HG03045 (cell line): Measurements from ENCODE around the gene SPCS3.
"Not testable (repeated sequence)": the region's sequence is repeated elsewhere in the genome, so short reads cannot be mapped to it uniquely, and the experiment has no call there.

Experiments
- ATAC-seq: cut with Tn5 transposase; IDR thresholded peaks from one replicate; pipeline ENCODE4 v1.9.1; 2021; ENCODE audit warnings: mild to moderate bottlenecking, moderate library complexity; ENCODE audit not compliant: unreplicated experiment

Gene SPCS3

DNA sequence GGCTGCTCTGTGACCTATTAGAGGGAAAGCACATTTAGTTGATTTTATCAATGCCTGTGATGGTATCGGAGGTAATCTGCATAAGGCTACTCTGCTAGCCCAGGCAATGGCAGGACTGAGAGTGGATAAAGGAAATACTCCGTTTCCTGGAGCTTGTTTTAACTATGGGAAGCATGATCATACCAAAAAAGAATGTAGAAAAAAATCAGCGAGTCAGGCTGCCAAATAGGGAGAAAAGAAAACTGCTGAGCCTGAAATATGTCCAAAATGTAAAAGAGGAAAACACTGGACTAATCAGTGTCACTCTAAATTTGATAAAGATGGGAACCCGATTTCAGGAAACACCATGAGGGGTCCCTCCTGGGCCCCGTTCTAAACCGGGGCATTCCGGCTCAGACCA, 25.6 kb downstream of the SPCS3 start:
- ATAC-seq = not testable (repeated sequence)

DNA sequence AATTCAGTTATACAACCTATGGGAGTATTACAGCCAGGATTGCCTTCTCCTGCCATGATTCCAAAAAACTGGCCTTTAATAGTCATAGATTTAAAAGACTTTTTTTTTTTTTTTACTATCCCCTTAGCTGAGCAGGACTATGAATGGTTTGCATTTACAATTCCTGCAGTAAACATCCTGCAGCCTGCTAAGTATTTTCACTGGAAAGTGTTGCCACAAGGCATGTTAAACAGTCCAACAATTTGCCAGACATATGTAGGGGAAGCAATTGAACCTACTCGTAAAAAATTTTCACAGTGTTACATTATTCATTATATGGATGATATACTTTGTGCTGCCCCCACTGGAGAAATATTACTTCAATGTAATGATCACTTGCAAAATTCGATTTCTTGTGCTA, 27.1 kb downstream of the SPCS3 start:
- ATAC-seq = not testable (repeated sequence)

DNA sequence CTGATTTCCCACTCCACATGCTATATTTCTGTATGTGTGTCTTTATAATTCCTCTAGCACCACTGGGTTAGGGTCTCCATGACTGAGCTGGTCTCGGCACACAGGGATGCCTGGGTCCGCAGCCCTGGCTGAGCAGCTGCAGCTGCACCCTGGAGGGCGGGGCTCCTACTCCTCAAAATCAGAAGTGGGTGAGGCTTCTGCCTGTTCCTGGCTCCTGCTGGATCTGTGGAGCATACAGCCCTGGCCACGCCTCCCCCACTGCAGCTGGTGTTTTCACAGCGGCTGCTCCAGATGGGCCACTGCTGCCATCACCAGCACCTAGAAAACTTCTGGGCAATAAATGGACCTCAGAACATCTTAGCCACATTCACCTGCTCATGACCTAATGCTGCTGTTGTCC, 30.9 kb downstream of the SPCS3 start:
- ATAC-seq = no peak

DNA sequence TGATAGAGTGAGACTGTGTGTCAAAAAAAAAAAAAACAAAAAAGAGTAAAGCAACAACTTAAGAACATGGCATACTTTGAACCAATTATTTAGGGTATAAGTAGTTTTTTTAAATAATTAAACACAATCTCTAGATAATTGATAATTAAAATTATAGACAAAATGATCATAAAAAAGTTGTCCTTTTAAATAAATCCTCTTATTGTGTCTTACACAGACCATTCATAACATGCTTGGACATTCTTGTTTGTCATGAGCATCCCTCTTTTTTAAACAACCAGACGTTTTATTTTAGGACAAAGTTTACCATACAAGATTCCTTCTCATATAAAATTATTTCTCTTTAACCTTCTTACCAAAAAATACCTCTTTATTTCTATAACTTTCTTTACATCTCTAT, 35.1 kb downstream of the SPCS3 start:
- ATAC-seq = no peak

DNA sequence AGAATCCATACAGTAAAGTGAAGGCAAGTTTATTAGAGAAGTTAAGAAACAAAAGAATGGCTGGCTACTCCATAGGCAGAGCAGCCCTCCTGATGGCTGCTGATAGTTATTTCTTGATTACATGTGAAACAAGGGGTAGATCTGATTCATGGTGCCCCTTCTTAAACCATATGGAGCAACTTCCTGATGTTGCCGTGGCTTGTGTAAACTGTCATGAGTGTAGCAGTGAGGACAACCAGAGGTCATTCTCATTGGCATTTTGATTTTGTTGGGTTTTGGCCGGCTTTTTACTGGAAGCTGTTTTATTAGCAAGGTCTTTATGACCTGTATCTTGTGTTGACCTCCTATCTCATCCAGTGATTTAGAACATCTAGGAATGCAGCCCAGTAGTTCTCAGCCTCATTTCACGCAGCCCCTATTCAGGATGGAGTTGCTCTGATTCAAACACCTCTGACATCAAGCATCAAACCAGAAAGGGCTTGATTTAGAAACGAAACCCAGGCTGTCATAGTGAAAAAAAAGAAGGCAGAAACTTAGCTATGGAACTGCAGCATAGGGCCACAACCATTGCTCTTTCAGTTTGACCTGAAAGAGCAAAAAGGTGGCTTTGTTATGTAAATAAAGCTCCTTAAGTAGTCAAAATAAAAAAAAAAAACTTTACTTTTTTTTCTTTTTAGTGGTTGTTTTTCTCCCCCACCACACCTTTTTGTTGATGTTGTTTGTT, 37.8 kb downstream of the SPCS3 start:
- ATAC-seq = peak; percentile 99

DNA sequence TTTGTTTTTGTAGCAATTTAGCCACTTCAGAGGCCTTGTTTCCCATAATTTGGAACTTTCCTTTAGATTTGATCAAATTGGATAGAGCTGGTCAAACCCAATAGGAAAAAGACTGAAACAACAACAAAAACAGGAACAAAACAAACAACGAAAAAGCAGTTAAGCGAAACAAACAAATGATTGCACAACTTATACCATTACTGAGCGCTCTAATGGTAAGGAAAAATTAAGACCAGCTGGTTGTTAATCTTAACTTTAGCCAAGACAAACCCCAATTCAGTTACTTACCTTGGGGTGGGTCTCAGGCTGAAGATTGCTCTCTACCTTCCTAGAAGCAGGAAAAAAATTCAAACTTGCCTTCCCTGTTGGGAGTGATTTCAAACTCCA, 38.3 kb downstream of the SPCS3 start:
- ATAC-seq = no peak

DNA sequence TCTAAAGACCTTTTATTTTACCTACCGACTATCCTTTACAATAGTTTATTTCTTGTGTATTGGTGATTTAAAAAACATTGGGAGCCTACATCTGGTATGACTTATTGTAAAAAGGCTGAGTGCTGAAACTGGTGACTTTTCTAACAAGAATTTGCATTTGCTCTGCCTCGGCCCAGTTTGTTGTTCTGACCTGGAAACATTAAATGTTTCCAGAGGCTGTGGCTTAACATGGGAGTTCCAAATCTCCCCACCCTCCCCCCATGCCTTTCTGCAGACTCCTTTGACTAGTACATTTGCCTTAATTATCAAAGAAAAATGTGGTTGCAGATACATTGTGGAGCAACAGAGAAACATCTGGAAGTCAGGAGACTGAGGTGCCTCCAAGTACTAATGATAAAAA, 39.8 kb downstream of the SPCS3 start:
- ATAC-seq = no peak

DNA sequence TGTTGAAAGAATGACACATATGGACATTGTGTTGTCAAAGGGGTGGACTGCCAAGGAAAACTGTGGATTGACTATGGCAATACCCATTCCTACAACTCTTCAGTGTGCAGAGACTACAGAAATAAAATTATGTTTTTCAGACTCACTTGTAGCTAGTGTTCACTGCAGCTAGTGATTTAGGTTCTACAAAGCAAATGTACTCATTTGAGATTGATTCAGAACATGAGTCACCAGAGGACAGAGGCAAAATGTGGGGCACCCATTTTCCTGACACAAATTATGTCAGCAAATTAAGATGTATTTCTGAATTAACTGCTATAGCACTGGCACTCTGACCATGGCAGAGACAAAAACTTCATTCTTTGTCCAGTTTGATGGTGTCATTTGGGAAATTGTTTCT, 40.7 kb downstream of the SPCS3 start:
- ATAC-seq = no peak

DNA sequence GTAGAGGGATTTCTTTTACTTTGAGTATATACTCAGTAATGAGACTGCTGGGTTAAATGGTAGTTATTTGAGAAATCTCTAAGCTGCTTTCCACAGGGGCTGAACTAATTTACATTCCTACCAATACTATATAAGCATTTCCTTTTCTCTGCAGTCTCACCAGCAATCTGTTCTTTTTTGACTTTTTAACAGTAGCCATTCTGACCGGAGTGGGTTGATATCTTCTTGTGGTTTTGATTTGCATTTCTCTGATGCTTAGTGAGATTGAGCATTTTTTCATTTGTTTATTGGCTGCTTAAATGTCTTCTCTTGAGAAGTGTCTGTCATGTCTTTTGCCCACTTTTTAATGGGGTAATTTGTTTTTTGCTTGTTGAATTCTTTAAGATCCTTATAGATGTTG, 43.3 kb downstream of the SPCS3 start:
- peak; percentile 75 for ATAC-seq

DNA sequence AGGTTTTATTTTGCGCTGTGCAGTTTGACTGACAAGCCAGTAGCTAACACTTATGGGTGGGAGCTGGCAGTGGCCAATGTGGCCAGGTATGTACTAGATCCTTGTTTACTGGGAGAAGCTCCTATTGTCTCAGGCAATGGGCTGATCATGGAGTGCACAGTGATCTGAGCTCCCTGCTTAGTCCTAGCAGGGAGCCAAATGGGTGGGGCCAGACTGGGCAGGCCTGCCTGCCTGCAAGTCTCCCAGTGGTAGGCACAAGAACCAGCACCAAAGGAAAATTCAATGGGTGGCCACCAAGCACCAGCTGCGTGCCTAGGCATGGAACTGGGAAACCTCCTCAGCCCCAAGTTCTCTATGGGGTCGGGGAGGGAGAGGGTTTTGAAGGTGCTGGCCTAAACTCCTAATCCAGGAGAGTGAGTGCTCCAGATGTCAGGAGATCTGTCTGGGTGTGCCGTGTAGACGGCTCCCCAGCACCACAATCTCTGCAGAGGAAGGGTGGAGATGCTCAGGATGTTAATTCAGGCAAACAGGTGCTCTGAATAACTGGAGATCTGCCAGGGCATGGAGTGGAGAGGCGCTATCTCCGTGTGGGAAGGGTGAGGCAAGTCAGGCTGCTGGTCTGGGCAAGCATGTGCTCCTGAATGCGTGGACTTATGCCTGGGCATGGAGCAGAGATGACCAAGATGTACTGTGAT, 48.2 kb downstream of the SPCS3 start:
- ATAC-seq = no peak

DNA sequence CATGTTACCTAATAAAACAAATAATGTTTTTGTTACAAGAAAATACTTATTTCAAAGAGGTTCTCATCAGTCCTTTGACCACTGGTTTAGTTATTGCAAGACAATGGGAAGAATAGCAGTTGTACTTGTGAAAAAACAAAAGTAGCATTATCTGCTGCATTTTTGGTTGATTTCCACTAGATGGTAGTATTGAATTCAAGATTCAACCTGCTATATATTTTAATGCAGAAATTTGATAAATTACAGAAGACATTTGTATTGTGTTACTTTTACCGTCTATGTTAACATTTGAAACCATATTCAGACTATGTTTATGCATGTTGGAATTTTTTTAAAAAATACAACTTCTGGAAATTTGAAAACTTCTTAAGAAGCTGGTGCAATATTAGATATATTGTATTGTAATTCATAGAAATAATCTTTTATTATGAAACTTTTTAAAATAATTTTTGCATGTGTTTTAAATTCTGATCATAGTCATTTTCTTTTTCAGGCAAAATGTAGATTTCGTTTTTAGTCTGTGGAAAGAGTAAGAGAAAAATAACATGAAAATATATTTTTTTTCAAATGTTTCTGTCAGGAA, 56.4 kb downstream of the SPCS3 start:
- no peak for ATAC-seq

DNA sequence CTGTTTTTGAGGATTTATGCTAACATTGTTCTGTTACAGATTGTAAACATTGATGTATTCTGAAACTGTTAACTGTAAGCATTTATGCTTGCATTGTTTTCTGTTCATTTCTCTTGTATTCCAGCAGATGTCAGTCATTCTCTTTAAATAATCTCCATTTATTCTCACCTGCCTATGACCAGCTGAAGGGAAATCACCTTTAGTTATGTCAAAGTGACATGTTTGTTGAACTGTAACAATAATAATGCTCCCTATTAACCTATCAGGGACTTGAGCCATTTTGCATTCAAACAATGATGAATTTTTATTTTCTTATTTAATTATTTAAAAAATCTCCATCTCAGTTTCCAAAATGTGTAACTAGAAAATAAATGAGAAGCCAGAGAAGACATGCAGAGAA, 58.0 kb downstream of the SPCS3 start:
- ATAC-seq = peak; percentile 72

DNA sequence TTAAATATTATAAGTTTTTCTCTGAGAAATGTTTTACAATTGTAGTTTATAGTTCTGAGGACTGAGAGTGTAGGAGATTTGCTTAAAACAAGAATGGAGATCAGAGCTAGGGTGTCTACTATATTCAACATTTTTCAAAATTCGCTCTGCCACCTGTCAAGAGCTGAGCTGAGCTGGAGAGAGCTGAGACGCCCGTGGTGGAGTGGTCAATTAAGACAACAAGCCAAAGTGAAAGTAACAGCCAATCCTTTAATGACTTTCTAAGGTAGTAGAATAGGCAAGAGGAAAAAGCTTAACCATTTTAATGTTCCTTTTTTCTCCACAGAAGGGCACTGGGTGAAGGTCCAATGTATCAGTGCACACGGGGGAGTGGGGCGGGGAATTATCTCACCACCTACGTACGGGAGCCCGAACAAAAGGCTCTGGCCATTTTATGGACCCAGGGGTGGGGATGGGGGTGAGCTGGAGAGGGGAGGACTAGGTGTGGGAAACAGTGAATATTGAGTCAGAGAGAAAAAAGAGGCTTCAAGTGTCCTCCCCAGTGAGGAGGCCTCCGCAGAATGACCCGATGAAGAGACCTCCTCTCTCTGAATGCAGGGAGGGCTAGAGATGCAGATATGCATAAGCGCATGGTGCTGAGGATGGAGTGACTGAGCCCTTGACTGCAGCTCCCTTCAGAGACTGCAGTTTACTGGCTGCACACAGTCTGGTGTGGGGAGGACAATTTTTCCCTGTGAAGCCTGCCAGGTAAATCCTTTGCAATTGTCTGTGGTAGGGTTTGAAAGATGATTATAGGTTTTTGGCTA, 60.8 kb downstream of the SPCS3 start:
- ATAC-seq = no peak
